Stomach (tissue), 9 donors: ENCODE results near the gene HOGA1. TPM values are rescaled to one million over a fixed set of nuclear protein-coding genes. Genes with fewer than 3 reads are reported as not detected.
"Not testable (repeated sequence)": the region's sequence is repeated elsewhere in the genome, so short reads cannot be mapped to it uniquely, and the experiment has no call there.

ENCODE experiments used
- DNase-seq, 2 donors: peaks; one replicate each; pipeline versions ENCODE4 v3.0.0 to v3.0.0-alpha.2; 2013 to 2019
- H3K27ac ChIP-seq, 5 donors: fragments of 200-600 bp in 4 of 5; sonication (generic) in 4 of 5; one replicate each; pipeline ENCODE4 v1.5.1; 2013 to 2019; ENCODE audit warnings: mild to moderate bottlenecking in 1 of 5, moderate library complexity in 1 of 5
- H3K27me3 ChIP-seq, 3 donors: fragments of 200-600 bp; sonication (generic); one replicate each; pipeline ENCODE4 v1.5.1; 2017 to 2019; ENCODE audit warnings: mixed run types in 1 of 3
- H3K36me3 ChIP-seq, 4 donors: fragments of 200-600 bp; sonication (generic); 1 replicate in 3 of 4; 2 replicates in 1 of 4; pipeline ENCODE4 v1.5.1; 2016 to 2019
- H3K4me1 ChIP-seq, 4 donors: fragments of 200-600 bp; sonication (generic); one replicate each; pipeline ENCODE4 v1.5.1; 2016 to 2019
- H3K4me3 ChIP-seq, 4 donors: fragments of 200-600 bp; sonication (generic) in 3 of 4; one replicate each; pipeline ENCODE4 v1.5.1; 2016 to 2019; ENCODE audit warnings: mild to moderate bottlenecking in 1 of 4
- H3K9me3 ChIP-seq, 4 donors: fragments of 200-600 bp; sonication (generic); one replicate each; pipeline ENCODE4 v1.5.1; 2016 to 2019
- EP300 ChIP-seq: sonication (generic); formaldehyde crosslinking; IDR thresholded peaks from one replicate; pipeline ENCODE4 v1.6.1; 2017; ENCODE audit warnings: antibody characterized with exemption
- POLR2A ChIP-seq, 4 donors: fragments of 450-650 bp; IDR thresholded peaks; one replicate each; pipeline ENCODE4 v1.6.1; 2016; ENCODE audit warnings: antibody characterized with exemption in 4 of 4, control low read depth in 2 of 4, mild to moderate bottlenecking in 1 of 4, moderate library complexity in 1 of 4
- POLR2AphosphoS5 ChIP-seq, 3 donors: sonication (generic); formaldehyde crosslinking; IDR thresholded peaks; one replicate each; pipeline ENCODE4 v1.6.1; 2016; ENCODE audit warnings: antibody characterized with exemption in 3 of 3
- WGBS, 5 donors: extraction: QIAGEN DNeasy Blood & Tissue Kit in 3 of 5; methylation state at CpG; one replicate each; pipeline versions ENCODE4 v1.1.5 to v1.1.7; 2013 to 2018; 5-methylcytosine and 5-hydroxymethylcytosine counted together
- intact Hi-C: fragments of 100-400 bp; cut with DNase I; formaldehyde crosslinking; loops from one replicate; pipeline ENCODE4 v1.15.1; 2023; ENCODE audit warnings: low total_unique reads
- polyA plus RNA-seq, 3 donors: library from polyadenylated mRNA; stranded (reverse); fragments of 200-250 nt; gene quantifications; one replicate each; pipeline ENCODE4 v1.2.3, GENCODE V29; 2013
- total RNA-seq, 5 donors: library from RNA; depleted of rRNA; stranded (reverse); fragments of >200 nt; gene quantifications; one replicate each; pipeline versions ENCODE4 v1.1.0 to v1.2.3, GENCODE V29; 2014 to 2016
- TF ChIP-seq, protein P1 (sequence below), 7 experiments: fragments of 450-650 bp in 4 of 7; fragments of 200-600 bp in 3 of 7; sonication (generic) in 3 of 7; IDR thresholded peaks; one replicate each; pipeline ENCODE4 v1.5.1; 2016 to 2019; ENCODE audit warnings: antibody characterized with exemption in 7 of 7, control low read depth in 2 of 7, mild to moderate bottlenecking in 1 of 7
- donor health status: healthy with polysubstance abuse.
- donor health status: Bipolar disorder and iron deficiency.
- donor health status: healthy.

The HOGA1 gene
- total and polyA plus RNA-seq, 8 donors: 0.38 TPM; not detected in 7

DNA sequence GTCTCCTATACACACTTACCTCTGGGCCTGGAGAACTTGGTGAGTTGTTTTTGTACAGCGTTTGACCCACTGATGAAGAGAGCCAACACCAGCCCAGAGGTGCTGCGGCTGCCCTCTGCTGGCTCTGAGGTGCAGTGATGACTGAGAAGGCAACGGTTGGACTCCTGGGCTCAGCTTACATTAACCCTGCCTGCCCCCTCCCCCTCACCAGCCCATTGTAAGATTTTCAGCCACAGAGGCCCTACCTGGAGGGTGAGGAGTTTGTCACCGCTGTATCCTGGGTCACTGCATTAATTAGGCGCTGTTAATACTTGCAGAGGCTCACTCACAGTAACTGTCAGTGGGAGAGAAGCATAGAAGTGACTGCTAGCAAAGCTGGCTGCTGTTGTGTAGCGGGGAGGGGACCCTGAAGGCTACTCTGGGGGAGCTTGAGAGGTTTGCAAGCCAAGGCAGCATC is 30.6 kb upstream of the HOGA1 start:
- Histone ChIP-seq H3K36me3 (peaks cover 0 to 4% (median 0%) of the 10 kb centered on the region in 4 donors), H3K27me3 (no peaks in the 10 kb centered on the region), H3K27ac (no peak overlapping the region), H3K4me1 (peaks cover 0 to 13% (median 4%) of the 10 kb centered on the region in 4 donors), H3K9me3 (peaks cover 0 to 22% (median 0%) of the 10 kb centered on the region in 4 donors), H3K4me3 (no peak overlapping the region)
- peak; percentile 68 to 82 for DNase-seq
- 20 to 26% (median 22%) methylated on average over 4 to 6 of the region's 6 CpGs for WGBS, 5 donors
- intact Hi-C loops: loop anchor here (10.0 kb wide), 1 partner anchor 89 kb away; no protein-coding TSS in a partner anchor
- TF ChIP-seq POLR2A (IDR thresholded peaks at IDR 0.05): no peak
- TF ChIP-seq, protein P1, sequence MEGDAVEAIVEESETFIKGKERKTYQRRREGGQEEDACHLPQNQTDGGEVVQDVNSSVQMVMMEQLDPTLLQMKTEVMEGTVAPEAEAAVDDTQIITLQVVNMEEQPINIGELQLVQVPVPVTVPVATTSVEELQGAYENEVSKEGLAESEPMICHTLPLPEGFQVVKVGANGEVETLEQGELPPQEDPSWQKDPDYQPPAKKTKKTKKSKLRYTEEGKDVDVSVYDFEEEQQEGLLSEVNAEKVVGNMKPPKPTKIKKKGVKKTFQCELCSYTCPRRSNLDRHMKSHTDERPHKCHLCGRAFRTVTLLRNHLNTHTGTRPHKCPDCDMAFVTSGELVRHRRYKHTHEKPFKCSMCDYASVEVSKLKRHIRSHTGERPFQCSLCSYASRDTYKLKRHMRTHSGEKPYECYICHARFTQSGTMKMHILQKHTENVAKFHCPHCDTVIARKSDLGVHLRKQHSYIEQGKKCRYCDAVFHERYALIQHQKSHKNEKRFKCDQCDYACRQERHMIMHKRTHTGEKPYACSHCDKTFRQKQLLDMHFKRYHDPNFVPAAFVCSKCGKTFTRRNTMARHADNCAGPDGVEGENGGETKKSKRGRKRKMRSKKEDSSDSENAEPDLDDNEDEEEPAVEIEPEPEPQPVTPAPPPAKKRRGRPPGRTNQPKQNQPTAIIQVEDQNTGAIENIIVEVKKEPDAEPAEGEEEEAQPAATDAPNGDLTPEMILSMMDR (IDR thresholded peaks at IDR 0.05): peak in 5 of 7 experiments; percentile 60 to 71 (median 63)
- no peak for TF ChIP-seq EP300
- TF ChIP-seq POLR2AphosphoS5 (IDR thresholded peaks at IDR 0.05): peak in 1 of 3 donors; percentile 52

DNA sequence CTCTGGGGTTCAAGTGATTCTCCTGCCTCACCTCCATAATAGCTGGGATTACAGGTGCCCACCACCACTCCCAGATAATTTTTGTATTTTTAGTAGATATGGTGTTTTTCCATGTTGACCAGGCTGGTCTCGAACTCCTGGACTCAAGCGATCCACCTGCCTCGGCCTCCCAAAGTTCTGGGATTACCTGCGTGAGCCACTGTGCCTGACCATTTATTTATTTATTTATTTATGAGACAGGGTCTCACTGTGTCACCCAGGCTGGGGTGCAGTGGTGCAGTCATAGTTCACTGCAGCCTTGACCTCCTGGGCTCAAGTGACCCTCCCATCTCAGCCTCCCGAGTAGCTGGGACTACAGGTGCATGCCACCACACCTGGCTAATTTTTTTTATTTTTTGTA is 29.9 kb upstream of the HOGA1 start:
- WGBS, 5 donors: 94 to 97% (median 94%) methylated on average over 5 of the region's 5 CpGs
- not testable (repeated sequence) for H3K27me3 ChIP-seq, H3K27ac ChIP-seq, H3K4me3 ChIP-seq, DNase-seq, H3K36me3 ChIP-seq
- Histone ChIP-seq H3K4me1 (peaks cover 0 to 13% (median 4%) of the 10 kb centered on the region in 4 donors), H3K9me3 (peaks cover 0 to 22% (median 0%) of the 10 kb centered on the region in 4 donors)
- intact Hi-C loops: loop anchor here (10.0 kb wide), 1 partner anchor 90 kb away; no protein-coding TSS in a partner anchor

DNA sequence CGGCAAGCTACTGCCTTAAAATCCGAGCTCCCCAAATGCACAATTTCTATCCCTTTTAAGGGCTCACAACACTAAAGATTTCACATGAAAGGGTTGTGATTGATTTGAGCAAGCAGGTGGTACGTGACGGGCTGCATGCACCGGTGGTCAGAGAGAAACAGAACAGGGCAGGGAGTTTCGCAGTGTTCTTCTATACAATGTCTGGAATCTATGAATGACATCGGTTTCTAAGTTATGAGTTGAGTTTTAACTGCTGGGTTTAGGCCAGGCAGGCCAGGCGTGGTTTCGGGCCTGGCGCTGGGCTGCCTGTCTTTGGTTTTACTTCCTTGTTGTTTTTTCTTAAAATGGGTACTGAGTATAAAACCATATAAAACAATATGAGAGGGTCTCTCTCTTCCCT is 28.6 kb upstream of the HOGA1 start:
- intact Hi-C loops: loop anchor here (10.0 kb wide), 1 partner anchor 91 kb away; no protein-coding TSS in a partner anchor
- peaks cover 0 to 22% (median 0%) of the 10 kb centered on the region in 4 donors for H3K9me3 ChIP-seq
- 93 to 99% (median 96%) methylated on average over 6 to 10 of the region's 10 CpGs for WGBS, 5 donors
- not testable (repeated sequence) for DNase-seq, H3K27ac ChIP-seq, H3K4me3 ChIP-seq, H3K36me3 ChIP-seq, H3K4me1 ChIP-seq, H3K27me3 ChIP-seq

DNA sequence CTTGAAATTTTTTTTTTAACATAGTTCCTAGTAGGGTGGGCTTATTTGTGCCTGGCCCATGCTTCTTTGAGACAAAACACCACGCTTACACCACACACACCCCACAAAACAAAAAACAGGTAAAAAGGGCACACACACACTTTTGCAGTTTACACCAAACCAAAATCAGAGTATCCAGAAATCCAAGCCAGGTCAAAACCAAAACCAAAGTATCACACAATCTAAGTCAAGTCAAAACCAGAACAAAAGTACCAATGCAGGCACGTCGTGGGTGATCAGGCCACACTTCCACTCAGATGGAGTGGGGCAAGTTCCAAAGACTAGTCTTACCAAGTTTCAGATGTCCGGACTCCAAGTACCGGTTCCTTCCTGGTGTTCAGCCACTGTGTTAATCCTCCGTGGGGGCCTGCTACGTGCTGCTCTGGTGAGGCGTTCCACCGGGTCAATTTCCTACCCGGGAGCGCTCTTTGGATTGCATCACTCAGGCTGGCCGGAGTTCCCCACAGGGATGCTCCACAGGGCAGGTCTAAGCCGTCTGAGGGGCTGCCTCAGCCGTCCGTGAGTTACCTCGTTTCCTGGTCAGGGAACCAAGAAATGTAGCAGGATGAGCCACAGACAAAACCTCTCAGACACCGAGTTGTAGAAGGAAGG is 23.3 kb upstream of the HOGA1 start:
- DNase-seq, intact Hi-C loops, H3K4me3 ChIP-seq, H3K36me3 ChIP-seq, H3K4me1 ChIP-seq, H3K27me3 ChIP-seq: not testable (repeated sequence)
- 77 to 90% (median 88%) methylated on average over 17 of the region's 17 CpGs for WGBS, 5 donors
- Histone ChIP-seq H3K9me3 (peaks cover 0 to 11% (median 0%) of the 10 kb centered on the region in 4 donors), H3K27ac (peak overlapping the region in 2 of 5 donors; percentile 16 to 39)

- H3K36me3 ChIP-seq, H3K4me1 ChIP-seq, intact Hi-C loops, DNase-seq, H3K4me3 ChIP-seq, H3K9me3 ChIP-seq, H3K27me3 ChIP-seq: not testable (repeated sequence)
- peak overlapping the region in 1 of 5 donors; percentile 16 for H3K27ac ChIP-seq
- WGBS, 5 donors: 91 to 95% (median 92%) methylated on average over 12 of the region's 12 CpGs
Measured at GRCh38 chr10:97561386-97562077, 22.7 kb upstream of the HOGA1 start.

DNA sequence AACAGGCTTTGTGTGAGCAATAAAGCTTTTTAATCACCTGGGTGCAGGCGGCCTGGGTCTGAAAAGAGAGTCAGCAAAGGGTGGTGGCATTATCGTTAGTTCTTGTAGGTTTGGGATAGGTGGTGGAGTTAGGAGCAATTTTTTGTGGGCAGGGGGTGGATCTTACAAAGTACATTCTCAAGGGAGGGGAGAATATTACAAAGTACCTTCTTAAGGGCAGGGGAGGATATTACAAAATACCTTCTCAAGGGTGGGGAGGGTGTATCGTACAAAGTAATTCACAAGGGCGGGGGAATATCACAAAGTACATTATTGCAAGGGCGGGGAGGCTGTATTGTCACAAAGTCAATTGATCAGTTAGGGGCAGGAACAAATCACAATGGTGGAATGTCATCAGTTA is 21.9 kb upstream of the HOGA1 start:
- H3K4me1 ChIP-seq, DNase-seq, H3K36me3 ChIP-seq, intact Hi-C loops, H3K27me3 ChIP-seq, H3K4me3 ChIP-seq, H3K27ac ChIP-seq, H3K9me3 ChIP-seq: not testable (repeated sequence)
- WGBS, 5 donors: 93 to 97% (median 95%) methylated on average over 5 of the region's 5 CpGs

- Histone ChIP-seq H3K27ac (no peak overlapping the region), H3K4me1 (no peaks in the 10 kb centered on the region), H3K4me3 (no peak overlapping the region), H3K27me3 (no peaks in the 10 kb centered on the region), H3K36me3 (peaks cover 0 to 7% (median 5%) of the 10 kb centered on the region in 4 donors), H3K9me3 (no peaks in the 10 kb centered on the region)
- TF ChIP-seq, protein P1 (IDR thresholded peaks at IDR 0.05): no peak
- TF ChIP-seq EP300 (no peak), POLR2A (IDR thresholded peaks at IDR 0.05) (no peak), POLR2AphosphoS5 (IDR thresholded peaks at IDR 0.05) (no peak)
- no peak for DNase-seq
- intact Hi-C loops: no loop called here
- 92 to 97% (median 95%) methylated on average over 4 of the region's 4 CpGs for WGBS, 5 donors
Measured at GRCh38 chr10:97563337-97563736, 20.9 kb upstream of the HOGA1 start.
